Lung (tissue), 12 donors: Measurements from ENCODE around the gene TFB2M. TPM values are rescaled to one million over a fixed set of nuclear protein-coding genes. Genes with fewer than 3 reads are reported as not detected.

Experiments
- ATAC-seq: fragments of 200-7000 bp; cut with Tn5 transposase; one replicate; pipeline ENCODE4 v1.9.1; 2020; ENCODE audit warnings: moderate number of reproducible peaks; ENCODE audit not compliant: insufficient read depth, low FRiP score
- DNase-seq, 3 donors: peaks; one replicate each; pipeline ENCODE4 v3.0.0-alpha.2; 2013 to 2017
- H3K27ac ChIP-seq, 2 donors: one replicate each; pipeline ENCODE4 v1.5.1; 2013; ENCODE audit warnings: mild to moderate bottlenecking in 2 of 2, moderate library complexity in 2 of 2, control low read depth in 1 of 2, inconsistent platforms in 1 of 2, low read depth in 1 of 2, low read length in 1 of 2
- H3K27me3 ChIP-seq, 3 donors: one replicate each; pipeline ENCODE4 v1.5.1; 2013; ENCODE audit warnings: low read length in 2 of 3; ENCODE audit not compliant: control insufficient read depth in 3 of 3, insufficient read depth in 3 of 3
- H3K36me3 ChIP-seq, 4 donors: one replicate each; pipeline ENCODE4 v1.5.1; 2013; ENCODE audit warnings: low read length in 4 of 4, mild to moderate bottlenecking in 1 of 4, moderate library complexity in 1 of 4; ENCODE audit not compliant: control insufficient read depth in 4 of 4, insufficient read depth in 4 of 4
- H3K4me1 ChIP-seq, 5 donors: one replicate each; pipeline ENCODE4 v1.5.1; 2013; ENCODE audit warnings: low read length in 5 of 5, mild to moderate bottlenecking in 2 of 5, moderate library complexity in 1 of 5; ENCODE audit not compliant: control insufficient read depth in 5 of 5, insufficient read depth in 5 of 5
- H3K4me3 ChIP-seq: one replicate; pipeline ENCODE4 v1.5.1; 2013; ENCODE audit warnings: mild to moderate bottlenecking, control low read depth, moderate library complexity
- H3K9ac ChIP-seq, 2 donors: one replicate each; pipeline ENCODE4 v1.5.1; 2013; ENCODE audit warnings: low read length in 2 of 2, control low read depth in 1 of 2; ENCODE audit not compliant: insufficient read depth in 1 of 2
- H3K9me3 ChIP-seq, 4 donors: one replicate each; pipeline ENCODE4 v1.5.1; 2013; ENCODE audit warnings: low read length in 3 of 4, mild to moderate bottlenecking in 1 of 4, moderate library complexity in 1 of 4; ENCODE audit not compliant: control insufficient read depth in 4 of 4, insufficient read depth in 3 of 4
- CTCF ChIP-seq: IDR thresholded peaks from 2 replicates; pipeline ENCODE4 v1.5.1; 2012; ENCODE audit warnings: mild to moderate bottlenecking; ENCODE audit errors: control extremely low read depth, extremely low read depth
- WGBS, 2 donors: extraction: QIAGEN DNeasy Blood & Tissue Kit; methylation state at CpG; one replicate each; pipeline ENCODE4 v1.1.7; 2013; 5-methylcytosine and 5-hydroxymethylcytosine counted together
- polyA plus RNA-seq, 2 donors: library from polyadenylated mRNA; stranded (reverse); fragments of 200-250 nt; gene quantifications; one replicate each; pipeline ENCODE4 v1.2.1, GENCODE V29; 2013
- total RNA-seq, 2 donors: library from RNA; depleted of rRNA in 1 of 2; stranded (reverse); fragments of >200 nt in 1 of 2; gene quantifications; one replicate each; pipeline ENCODE4 v1.2.1, GENCODE V29; 2014 to 2021
- donor health status: control.
- donor health status: control.
- donor health status: Bipolar disorder and iron deficiency.
- donor health status: healthy.
- donor health status: DM: yes; HTN: yes; CAD: no.

TFB2M gene
- total and polyA plus RNA-seq, 4 donors = 5.5 to 13.3 (median 10.8) TPM

- DNase-seq = no peak
- Histone ChIP-seq H3K27ac (no peak overlapping the region), H3K4me1 (no peaks in the 10 kb centered on the region), H3K9me3 (peaks cover 0 to 31% (median 5%) of the 10 kb centered on the region in 4 donors), H3K9ac (no peak overlapping the region), H3K27me3 (no peaks in the 10 kb centered on the region), H3K36me3 (no peaks in the 10 kb centered on the region), H3K4me3 (no peak overlapping the region)
- no peak for ATAC-seq
- no peak for TF ChIP-seq CTCF
- 95% methylated on average over 7 of the region's 7 CpGs for WGBS, 2 donors
Measured at GRCh38 chr1:246513619-246514343, 52.3 kb downstream of the TFB2M start.

GRCh38 chr1:246513041-246513440 lies 53.0 kb downstream of the TFB2M start:
- H3K36me3 ChIP-seq = no peaks in the 10 kb centered on the region
- H3K4me1 ChIP-seq = no peaks in the 10 kb centered on the region
- no peaks in the 10 kb centered on the region for H3K27me3 ChIP-seq
- DNase-seq (no peak), ATAC-seq (no peak)
- H3K4me3 ChIP-seq = no peak overlapping the region
- H3K27ac ChIP-seq = no peak overlapping the region
- TF ChIP-seq CTCF = no peak
- H3K9me3 ChIP-seq = peaks cover 0 to 31% (median 5%) of the 10 kb centered on the region in 4 donors
- 90 to 100% methylated on average over 5 of the region's 5 CpGs for WGBS, 2 donors
- no peak overlapping the region for H3K9ac ChIP-seq

GRCh38 chr1:246512635-246513034 lies 53.4 kb downstream of the TFB2M start:
- DNase-seq = no peak
- no peaks in the 10 kb centered on the region for H3K36me3 ChIP-seq
- peaks cover 0 to 30% (median 5%) of the 10 kb centered on the region in 4 donors for H3K9me3 ChIP-seq
- TF ChIP-seq CTCF = no peak
- no peak overlapping the region for H3K27ac ChIP-seq
- no peak for ATAC-seq
- H3K4me1 ChIP-seq = peaks cover 0 to under 1% (median 0%) of the 10 kb centered on the region in 5 donors
- H3K27me3 ChIP-seq = no peaks in the 10 kb centered on the region
- 90 to 92% methylated on average over 10 of the region's 10 CpGs for WGBS, 2 donors
- H3K9ac ChIP-seq = no peak overlapping the region
- no peak overlapping the region for H3K4me3 ChIP-seq
